BE2C (cell line): ENCODE data around the gene P3H2.

Experiments
- DNase-seq: peaks from one replicate; pipeline ENCODE4 v3.0.0-alpha.2; 2020
- H3K27me3 ChIP-seq: fragments of 250-450 bp; sonication (Bioruptor Pico); 2 replicates; pipeline ENCODE4 v1.5.1; 2020; ENCODE audit warnings: mild to moderate bottlenecking
- H3K36me3 ChIP-seq: fragments of 250-450 bp; sonication (Bioruptor Pico); 2 replicates; pipeline ENCODE4 v1.5.1; 2020; ENCODE audit warnings: mild to moderate bottlenecking
- H3K4me1 ChIP-seq: fragments of 250-450 bp; sonication (Bioruptor Pico); 2 replicates; pipeline ENCODE4 v1.5.1; 2020
- H3K4me3 ChIP-seq: 2 replicates; pipeline ENCODE4 v1.5.1; 2011; ENCODE audit warnings: low read depth, low read length
- H3K9me3 ChIP-seq: fragments of 250-450 bp; sonication (Bioruptor Pico); 2 replicates; pipeline ENCODE4 v1.5.1; 2020
- TF ChIP-seq, protein P1 (sequence below): IDR thresholded peaks from 2 replicates; pipeline ENCODE4 v1.5.1; 2012; ENCODE audit warnings: mild to moderate bottlenecking, low read depth, low read length

The P3H2 gene

DNA sequence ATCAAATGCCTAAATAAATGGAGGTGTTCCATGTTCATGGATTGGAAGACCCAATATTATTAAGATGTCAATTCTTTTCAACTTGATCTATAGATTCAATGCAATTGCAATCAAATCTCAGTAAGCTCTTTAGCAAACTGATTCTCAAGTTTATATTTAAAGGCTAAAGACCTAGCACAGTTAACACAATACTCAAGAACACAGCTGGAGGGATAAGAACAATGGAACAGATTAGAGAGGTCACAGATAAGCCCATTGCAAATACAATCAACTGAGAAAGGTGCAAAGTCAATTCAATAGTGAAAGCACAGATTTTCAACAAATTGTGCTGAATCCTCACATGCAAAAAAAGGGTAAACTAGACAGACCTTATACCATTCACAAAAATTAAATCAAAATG, 198.9 kb downstream of the P3H2 start:
- Histone ChIP-seq H3K9me3 (no peaks in the 10 kb centered on the region), H3K27me3 (no peaks in the 10 kb centered on the region), H3K36me3 (no peaks in the 10 kb centered on the region), H3K4me1 (no peaks in the 10 kb centered on the region), H3K4me3 (no peak overlapping the region)
- TF ChIP-seq, protein P1, sequence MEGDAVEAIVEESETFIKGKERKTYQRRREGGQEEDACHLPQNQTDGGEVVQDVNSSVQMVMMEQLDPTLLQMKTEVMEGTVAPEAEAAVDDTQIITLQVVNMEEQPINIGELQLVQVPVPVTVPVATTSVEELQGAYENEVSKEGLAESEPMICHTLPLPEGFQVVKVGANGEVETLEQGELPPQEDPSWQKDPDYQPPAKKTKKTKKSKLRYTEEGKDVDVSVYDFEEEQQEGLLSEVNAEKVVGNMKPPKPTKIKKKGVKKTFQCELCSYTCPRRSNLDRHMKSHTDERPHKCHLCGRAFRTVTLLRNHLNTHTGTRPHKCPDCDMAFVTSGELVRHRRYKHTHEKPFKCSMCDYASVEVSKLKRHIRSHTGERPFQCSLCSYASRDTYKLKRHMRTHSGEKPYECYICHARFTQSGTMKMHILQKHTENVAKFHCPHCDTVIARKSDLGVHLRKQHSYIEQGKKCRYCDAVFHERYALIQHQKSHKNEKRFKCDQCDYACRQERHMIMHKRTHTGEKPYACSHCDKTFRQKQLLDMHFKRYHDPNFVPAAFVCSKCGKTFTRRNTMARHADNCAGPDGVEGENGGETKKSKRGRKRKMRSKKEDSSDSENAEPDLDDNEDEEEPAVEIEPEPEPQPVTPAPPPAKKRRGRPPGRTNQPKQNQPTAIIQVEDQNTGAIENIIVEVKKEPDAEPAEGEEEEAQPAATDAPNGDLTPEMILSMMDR, result no peak
- no peak for DNase-seq

DNA sequence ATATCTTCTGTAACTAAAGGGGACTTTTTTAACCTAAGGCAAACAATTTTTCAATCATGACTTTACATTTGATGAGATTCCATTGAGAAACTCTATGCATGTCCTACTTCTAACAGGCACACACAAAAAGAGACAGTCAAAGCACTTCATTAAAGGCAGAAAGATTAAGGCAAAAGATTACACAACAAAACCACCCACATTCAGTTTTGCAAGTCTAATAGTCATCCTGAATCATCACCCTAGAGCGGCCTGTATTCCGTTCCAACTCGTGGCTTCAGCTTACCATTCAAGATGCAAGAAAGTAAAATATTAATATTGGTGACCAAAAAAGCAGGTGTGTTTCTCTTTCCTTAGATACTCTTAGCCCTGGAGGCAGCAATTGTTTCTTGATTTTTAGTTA, 205.9 kb downstream of the P3H2 start:
- no peaks in the 10 kb centered on the region for H3K27me3 ChIP-seq
- TF ChIP-seq, protein P1, result no peak
- no peaks in the 10 kb centered on the region for H3K36me3 ChIP-seq
- no peak overlapping the region for H3K4me3 ChIP-seq
- no peak for DNase-seq
- no peaks in the 10 kb centered on the region for H3K9me3 ChIP-seq
- no peaks in the 10 kb centered on the region for H3K4me1 ChIP-seq

DNA sequence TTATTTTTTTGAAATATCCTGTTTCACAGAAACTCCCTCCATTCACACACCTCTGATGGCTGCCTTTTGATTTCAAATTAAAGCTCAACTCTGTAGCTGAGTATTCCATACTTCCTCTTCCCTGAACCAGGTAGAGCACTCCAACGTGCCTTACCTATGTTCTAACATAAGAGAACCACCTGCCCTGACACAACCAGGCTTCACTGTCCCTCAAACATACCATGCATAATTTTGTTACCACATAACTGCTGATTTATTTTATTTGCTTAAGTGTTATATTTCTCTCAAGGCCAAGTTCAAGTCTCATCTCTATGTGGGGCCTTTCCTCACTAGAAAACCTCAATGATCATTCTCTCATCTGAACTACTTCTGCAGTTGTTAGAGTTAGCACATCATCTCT, 209.7 kb downstream of the P3H2 start:
- H3K36me3 ChIP-seq, result no peaks in the 10 kb centered on the region
- DNase-seq, result no peak
- no peaks in the 10 kb centered on the region for H3K9me3 ChIP-seq
- H3K27me3 ChIP-seq, result no peaks in the 10 kb centered on the region
- H3K4me1 ChIP-seq, result no peaks in the 10 kb centered on the region
- TF ChIP-seq, protein P1, result no peak
- H3K4me3 ChIP-seq, result no peak overlapping the region

DNA sequence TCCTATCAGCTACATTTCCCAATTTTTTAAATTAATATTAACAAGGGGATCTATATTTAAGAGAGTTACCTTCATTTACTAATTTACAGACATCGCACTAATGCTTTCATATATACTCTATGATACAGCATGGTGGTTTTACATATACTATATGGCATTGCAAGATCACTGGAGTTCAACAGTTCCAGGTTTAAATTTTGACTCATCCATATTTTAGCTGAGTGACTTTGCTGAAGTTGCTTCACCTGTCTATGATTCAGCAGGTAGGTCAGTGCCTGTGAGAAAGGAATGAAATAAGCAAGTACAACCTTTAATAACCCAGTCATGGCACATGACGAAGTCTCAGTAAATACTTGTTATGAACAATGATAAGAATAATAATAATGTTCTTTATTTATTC, 211.1 kb downstream of the P3H2 start:
- no peaks in the 10 kb centered on the region for H3K4me1 ChIP-seq
- H3K9me3 ChIP-seq, result no peaks in the 10 kb centered on the region
- DNase-seq, result no peak
- no peaks in the 10 kb centered on the region for H3K27me3 ChIP-seq
- no peak overlapping the region for H3K4me3 ChIP-seq
- TF ChIP-seq, protein P1, result no peak
- no peaks in the 10 kb centered on the region for H3K36me3 ChIP-seq

DNA sequence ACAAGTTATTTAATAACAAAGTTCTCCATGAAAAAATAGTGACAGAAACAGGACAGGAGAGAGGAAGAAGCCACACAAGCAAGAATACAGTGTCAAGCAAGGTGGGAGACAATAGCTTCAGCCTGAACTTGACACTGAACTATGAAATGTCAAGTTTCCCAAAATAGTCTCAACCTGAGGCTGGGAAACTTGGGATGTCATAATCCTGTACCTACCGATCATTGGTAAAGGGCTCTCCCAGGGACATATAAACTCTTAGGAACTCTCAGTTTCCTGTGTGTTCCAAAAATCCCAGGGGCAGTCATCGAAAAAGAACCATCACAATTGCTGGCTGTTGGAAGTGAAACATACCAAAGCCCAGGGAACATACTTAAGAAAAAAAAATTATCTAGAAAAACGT, 211.6 kb downstream of the P3H2 start:
- no peaks in the 10 kb centered on the region for H3K9me3 ChIP-seq
- no peak overlapping the region for H3K4me3 ChIP-seq
- H3K27me3 ChIP-seq, result no peaks in the 10 kb centered on the region
- DNase-seq, result no peak
- H3K4me1 ChIP-seq, result no peaks in the 10 kb centered on the region
- TF ChIP-seq, protein P1, result no peak
- H3K36me3 ChIP-seq, result no peaks in the 10 kb centered on the region

DNA sequence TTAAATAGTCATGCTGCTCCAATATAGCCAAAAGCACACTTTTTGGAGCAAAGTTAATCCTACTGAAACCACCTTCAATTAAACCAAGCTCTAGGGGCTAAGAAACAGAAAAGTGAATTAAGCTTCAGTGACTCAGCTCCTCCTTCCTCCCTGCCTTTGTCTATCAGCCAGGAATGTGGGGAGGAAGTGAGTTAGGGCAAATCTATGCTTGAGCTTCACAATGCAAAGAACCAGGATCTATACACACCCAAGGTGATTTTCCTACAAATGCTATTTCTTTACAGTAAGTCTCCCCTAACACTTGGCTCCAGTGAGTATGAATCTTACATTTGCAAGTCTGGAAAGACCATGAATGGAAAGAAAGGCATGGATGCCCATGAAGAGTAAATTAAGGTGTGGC, 212.1 kb downstream of the P3H2 start:
- no peak for DNase-seq
- TF ChIP-seq, protein P1, result no peak

More for the DNA sequence above, 212.1 kb downstream of the P3H2 start:
- Histone ChIP-seq H3K9me3 (no peaks in the 10 kb centered on the region), H3K36me3 (no peaks in the 10 kb centered on the region), H3K4me3 (no peak overlapping the region), H3K4me1 (no peaks in the 10 kb centered on the region), H3K27me3 (no peaks in the 10 kb centered on the region)
